GM12892 (cell line): ENCODE data around the gene CHTF8.

Experiments used
- POLR2A ChIP-seq: IDR thresholded peaks from 2 replicates; pipeline ENCODE4 v1.6.1; 2011; ENCODE audit warnings: low read depth, low read length, control low read depth
- POLR2AphosphoS5 ChIP-seq: IDR thresholded peaks from 2 replicates; pipeline ENCODE4 v1.6.1; 2011; ENCODE audit warnings: low read depth, low read length, control low read depth
- TAF1 ChIP-seq: IDR thresholded peaks from 2 replicates; pipeline ENCODE4 v1.6.1; 2011; ENCODE audit warnings: low read depth, mild to moderate bottlenecking, control low read depth, low read length, borderline replicate concordance

DNA sequence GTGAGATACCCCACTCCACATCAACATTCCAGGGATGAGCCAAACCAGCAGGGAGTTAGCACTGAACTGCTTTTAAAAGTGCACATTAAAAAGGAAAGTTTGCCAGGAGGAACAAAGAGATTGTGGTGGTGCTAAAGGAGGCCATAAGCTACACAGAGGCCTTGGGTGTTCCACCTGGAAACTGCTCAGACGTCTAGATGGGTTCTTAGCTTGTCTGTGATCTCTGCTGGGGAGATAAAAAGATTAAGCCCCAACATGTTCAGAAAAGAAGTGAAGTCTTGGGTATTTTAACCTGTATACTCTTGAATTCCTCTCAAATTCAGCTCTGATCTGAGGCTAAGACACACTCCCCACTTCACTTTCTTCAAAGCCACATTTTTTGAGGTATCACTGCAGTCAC, 16.6 kb downstream of the CHTF8 start:
- no peak for TF ChIP-seq TAF1
- TF ChIP-seq POLR2AphosphoS5 = no peak
- TF ChIP-seq POLR2A = no peak
